Suppressor macrophage (primary cell): ENCODE data around the gene SKAP2.

Experiments used
- DNase-seq, 4 experiments: peaks; one replicate each; pipeline ENCODE4 v3.0.0-alpha.2; 2020 to 2022

SKAP2 gene

GRCh38 chr7:26759108-26759507 lies 105.3 kb downstream of the SKAP2 start:
- no peak for DNase-seq

DNA sequence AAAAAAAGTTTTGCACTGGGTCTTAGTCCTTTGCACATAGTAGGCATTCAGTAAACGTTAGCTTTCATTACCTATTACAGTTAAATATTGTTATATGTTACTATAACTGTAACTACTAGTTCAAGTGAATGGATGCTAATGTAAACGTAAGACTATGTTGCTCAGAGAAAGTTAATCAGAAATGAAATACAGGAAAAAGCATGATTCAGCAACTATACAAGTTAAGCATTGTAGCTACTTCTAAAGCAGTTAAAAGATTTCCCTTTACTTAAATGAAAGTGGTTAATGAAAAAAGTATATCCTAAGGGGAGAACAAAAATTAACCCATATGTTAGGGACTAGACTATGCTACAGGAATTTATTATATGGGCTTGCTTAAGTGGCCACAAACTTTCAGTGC lies 121.2 kb downstream of the SKAP2 start:
- no peak for DNase-seq

DNA sequence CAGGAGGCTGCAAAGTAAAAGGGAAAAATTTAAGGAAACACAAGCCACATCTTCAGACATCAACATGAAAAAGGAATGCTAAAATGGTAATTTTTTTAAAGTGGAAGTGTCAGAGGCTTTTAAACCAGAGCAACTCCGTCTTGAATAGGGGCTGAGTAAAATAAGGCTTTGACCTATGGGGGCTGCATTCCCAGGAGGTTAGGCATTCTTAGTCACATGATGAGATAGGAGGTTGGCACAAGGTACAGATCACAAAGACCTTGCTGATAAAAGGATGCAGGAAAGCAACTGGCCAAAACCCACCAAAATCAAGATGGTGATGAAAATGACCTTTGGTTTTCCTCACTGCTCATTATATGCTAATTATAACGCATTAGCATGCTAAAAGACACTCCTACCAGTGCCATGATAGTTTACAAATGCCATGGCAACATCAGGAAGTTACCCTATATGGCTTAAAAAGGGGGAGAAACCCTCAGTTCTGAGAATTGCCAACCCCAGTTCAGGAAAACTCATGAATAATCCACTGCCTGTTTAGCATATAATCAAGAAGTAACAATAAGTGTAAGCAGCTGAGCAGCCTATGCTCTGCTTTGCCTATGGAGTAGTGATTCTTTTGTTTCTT lies 128.3 kb downstream of the SKAP2 start:
- no peak for DNase-seq

DNA sequence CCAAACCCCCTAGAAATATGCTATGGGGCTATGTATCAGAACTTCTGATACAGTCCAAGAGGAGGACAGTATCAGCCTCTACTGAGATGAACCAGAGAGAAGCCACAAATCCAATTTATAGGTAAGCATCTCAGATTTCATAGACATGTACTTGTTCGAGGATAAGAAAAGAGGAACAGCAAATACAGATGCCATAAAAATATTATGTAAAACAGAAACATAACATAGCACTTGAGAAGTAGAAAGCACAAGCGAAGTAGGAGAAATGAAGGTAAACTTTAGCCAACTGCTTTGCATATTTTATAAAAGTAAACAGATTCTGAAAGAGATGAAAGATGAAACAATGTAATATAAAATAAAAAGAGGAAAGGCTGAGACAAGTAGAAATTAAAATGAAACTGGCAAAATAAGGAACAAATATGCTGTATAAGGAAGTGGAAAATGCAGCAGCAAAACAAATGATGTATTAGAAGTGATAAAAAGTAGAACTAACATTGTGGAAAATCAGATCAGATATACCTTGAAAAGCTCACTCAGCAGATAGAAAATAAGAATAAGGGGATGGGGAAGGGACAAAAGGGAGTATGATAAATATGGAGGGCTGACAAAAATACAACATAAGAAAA lies 135.1 kb downstream of the SKAP2 start:
- peak in 2 of 4 experiments; percentile 50 to 52 for DNase-seq

- no peak for DNase-seq
Observed at GRCh38 chr7:26726051-26726450, 138.3 kb downstream of the SKAP2 start.

GRCh38 chr7:26724795-26725194 lies 139.6 kb downstream of the SKAP2 start:
- DNase-seq = no peak

DNA sequence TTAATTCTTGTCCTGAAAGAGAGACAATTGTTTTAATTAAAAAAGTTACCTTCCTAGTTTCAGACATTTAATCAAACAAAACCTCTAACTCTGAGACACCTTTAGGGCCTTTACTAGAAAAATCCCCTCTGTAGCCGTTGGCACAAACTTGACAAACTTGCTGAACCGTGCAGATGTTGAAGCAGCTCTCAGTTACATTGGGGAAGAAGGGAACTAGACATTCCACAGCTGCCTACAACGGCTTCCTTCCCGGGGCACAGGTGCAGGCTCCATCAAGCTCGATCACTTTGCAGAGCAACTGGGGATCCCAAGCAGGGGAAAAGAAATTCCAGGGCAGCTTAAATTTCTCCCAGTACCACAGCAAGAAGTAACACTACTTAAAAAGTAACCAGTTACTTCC lies 141.3 kb downstream of the SKAP2 start:
- DNase-seq = no peak

DNA sequence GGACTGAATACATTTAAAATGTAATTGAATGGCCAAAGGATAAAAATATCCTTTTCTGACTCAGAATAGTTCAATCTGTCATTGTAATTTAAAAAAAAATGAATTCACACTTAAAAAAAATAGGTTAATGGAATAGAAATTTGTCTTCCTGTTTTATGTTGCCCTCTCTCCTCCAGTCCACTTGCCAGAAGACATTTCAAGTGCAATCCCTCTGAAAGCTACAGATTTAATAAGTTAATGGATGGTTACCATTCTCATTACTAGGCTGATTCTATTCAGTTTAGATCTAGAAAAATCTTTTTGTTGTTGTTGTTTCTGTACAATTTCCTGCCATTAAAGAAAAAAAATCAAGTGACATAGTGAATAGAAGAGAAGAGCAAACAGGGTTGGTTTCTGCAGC lies 142.9 kb downstream of the SKAP2 start:
- DNase-seq = no peak

DNA sequence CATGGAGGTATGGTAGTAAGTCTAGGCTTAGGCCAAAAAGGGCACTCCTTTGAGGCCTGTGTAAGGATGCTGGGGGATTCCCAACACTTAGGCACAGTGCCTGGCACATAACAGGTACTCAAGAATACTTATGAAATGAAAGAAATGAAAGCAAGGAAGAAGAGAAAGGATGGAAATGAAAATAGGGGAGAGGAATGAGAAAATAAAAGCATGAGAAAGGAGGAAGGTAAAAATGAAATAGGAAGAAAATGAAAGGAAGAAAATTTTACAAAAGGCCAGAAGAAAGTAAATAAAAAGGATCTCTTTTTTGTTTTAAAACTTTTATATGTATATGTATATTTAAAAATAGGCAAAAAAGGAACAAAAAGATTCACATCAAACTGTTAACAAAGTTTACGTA lies 146.3 kb downstream of the SKAP2 start:
- DNase-seq = no peak

GRCh38 chr7:26714438-26714837 lies 150.0 kb downstream of the SKAP2 start:
- DNase-seq = no peak

DNA sequence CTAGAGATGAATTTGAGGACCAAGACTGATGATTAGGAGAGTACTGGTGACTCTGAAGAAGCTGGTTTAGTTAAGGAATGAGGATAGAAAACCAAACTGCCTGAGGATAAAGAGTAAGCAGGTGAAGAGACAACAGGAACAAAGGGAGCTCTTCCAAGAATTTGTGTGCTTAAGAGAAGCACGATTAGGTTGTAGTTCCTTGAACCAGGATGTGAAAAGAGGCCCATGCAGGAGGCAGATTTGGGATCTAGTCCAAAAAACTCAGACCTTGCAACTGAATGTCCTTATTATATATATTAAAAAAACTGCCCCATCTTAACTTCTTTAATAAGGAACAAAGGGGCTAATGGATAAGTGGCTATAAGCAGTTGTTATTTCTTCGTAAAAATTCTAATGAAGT lies 150.4 kb downstream of the SKAP2 start:
- no peak for DNase-seq

GRCh38 chr7:26709210-26709990 lies 155.0 kb downstream of the SKAP2 start:
- DNase-seq = peak; percentile 54 to 81 (median 68)

DNA sequence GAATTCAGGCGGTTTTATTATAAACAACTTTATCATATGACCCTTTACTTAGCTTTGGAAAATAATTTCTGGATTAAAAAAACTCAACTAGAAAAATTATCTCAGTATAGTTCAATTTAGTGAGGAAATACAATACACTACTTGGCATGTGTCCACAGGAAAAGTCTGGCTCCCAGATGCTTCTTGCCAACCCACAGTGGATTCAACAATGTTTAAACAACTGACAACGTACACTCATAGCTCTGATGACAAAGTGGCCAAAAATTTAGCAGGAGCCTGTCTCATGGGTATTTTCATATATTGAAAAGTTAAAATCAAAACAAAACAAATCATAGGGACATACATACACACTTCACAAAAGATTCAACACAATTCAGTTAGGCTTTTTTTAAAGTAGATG lies 158.8 kb downstream of the SKAP2 start:
- no peak for DNase-seq

- DNase-seq = no peak
Observed at GRCh38 chr7:26704786-26705185, 159.6 kb downstream of the SKAP2 start.

- no peak for DNase-seq
Observed at GRCh38 chr7:26704036-26704435, 160.4 kb downstream of the SKAP2 start.

DNA sequence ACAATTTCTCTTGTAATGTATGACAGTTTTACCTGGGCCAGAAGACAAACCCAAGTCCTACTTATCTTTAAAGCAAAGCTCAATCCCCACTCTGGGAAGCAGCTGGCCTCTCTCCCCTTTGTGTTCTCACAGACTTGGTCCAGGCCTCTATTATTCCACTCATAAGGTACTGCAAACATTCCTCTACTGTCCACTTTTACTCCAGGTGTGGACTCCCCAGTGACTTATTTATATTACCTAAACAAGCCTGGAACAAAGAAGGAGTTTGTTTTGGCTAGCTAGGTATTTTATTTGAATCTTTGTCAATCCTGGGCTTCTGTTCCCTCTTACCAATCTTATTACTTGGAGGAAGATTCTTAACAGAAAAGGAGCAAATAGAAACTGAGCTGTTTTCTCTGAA lies 163.5 kb downstream of the SKAP2 start:
- no peak for DNase-seq

DNA sequence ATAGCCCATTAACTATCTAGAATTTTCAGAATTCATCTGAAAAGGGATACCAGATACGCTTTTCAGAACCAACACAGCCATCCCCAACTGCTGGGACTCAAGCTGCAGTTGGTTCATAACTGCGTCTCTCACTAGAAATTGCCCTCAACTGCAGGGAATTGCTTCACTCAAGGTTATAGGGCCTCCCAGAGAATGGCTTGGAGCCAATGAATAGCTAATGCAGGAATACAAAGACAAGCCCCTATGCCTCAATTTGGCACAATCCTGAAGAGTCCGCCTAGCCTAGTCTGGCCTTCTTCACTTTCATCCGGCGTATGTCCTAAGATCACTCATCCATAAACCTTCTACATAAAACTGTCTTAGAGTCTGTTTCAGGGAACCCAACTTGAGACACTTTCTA lies 164.0 kb downstream of the SKAP2 start:
- no peak for DNase-seq

- DNase-seq = no peak
Observed at GRCh38 chr7:26699766-26700165, 164.6 kb downstream of the SKAP2 start.

- DNase-seq = no peak
Observed at GRCh38 chr7:26698806-26699205, 165.6 kb downstream of the SKAP2 start.

DNA sequence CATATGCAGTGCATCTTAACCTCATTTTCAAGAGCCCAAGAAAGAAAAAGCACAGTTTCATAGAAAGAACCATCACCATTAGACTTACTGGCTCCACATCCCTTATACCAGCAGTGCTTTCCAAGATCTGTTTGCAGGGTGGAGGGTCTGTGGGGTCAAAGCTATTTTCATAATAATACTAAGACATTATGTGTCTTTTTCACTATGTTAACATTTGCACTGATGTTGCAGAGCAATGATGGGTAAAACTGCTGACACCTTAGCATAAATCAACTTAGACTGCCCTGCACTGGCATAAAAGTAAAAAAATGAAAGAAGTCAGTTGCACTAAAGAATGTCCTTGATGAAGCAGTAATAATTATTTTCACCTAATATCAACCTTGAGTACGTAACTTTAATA lies 166.2 kb downstream of the SKAP2 start:
- no peak for DNase-seq

DNA sequence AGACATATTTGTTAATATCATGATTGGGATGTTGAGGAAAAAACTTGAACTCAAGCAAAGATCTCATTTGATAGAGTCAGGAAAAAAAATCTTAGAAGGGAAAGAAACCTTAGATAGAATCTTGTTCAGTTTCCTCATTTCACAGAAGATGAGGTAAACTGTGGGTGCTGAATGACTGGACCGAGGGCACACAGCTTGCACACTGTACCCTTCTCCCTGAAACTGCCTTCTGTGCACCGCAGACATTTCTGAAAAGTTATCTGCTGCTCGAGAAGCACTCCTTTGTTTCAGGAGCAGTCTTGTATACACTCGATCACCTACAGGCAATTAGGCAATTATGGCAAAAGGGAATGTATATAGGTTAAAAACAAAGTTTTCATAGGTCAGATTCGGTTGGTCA lies 167.4 kb downstream of the SKAP2 start:
- DNase-seq = peak in 3 of 4 experiments; percentile 26 to 34 (median 32)

GRCh38 chr7:26696161-26696560 lies 168.2 kb downstream of the SKAP2 start:
- no peak for DNase-seq

DNA sequence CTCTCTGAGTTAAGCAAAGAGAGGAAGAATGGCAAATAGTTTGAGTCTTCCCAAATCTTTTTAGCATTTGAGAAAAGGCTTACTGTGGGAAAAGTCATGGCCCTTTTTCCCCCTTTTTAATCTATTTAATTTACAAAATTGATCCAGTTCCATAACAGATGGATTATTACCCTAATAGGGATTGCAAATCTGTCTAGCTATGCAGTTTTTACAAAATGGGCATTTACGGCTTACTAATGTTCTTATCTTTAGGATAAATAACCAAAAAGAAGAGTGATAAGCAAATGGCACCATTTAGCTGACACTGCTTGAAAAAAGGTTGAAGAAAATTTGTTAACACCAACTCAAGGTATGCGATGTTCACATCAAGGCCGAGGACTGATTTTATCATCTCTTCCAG lies 169.7 kb downstream of the SKAP2 start:
- no peak for DNase-seq

GRCh38 chr7:26694141-26694540 lies 170.2 kb downstream of the SKAP2 start:
- no peak for DNase-seq
